Thoracic aorta (tissue), 2 donors: ENCODE measurements around the gene IVL. TPM values are rescaled to one million over a fixed set of nuclear protein-coding genes. Genes with fewer than 3 reads are reported as not detected.

Experiments
- ATAC-seq: fragments of 150-250 bp; one replicate; pipeline ENCODE4 v1.8.0; 2017; ENCODE audit warnings: low read depth; ENCODE audit not compliant: insufficient number of reproducible peaks, low FRiP score
- DNase-seq: peaks from one replicate; pipeline ENCODE4 v3.0.0-alpha.2; 2020; ENCODE audit warnings: low spot score
- H3K27ac ChIP-seq, 2 donors: fragments of 200-600 bp; sonication (generic); 1 replicate in 1 of 2; 2 replicates in 1 of 2; pipeline ENCODE4 v1.5.1; 2016; ENCODE audit warnings: mild to moderate bottlenecking in 2 of 2, moderate library complexity in 2 of 2
- H3K27me3 ChIP-seq: fragments of 200-600 bp; sonication (generic); replicated peaks from 2 replicates; pipeline ENCODE4 v1.6.0; 2016; ENCODE audit warnings: mild to moderate bottlenecking; ENCODE audit not compliant: insufficient read depth
- H3K36me3 ChIP-seq: fragments of 200-600 bp; sonication (generic); one replicate; pipeline ENCODE4 v1.5.1; 2016
- H3K4me1 ChIP-seq, 2 donors: fragments of 200-600 bp; sonication (generic); 1 replicate in 1 of 2; 2 replicates in 1 of 2; pipeline versions ENCODE4 v1.5.1 to v1.6.0; 2016; ENCODE audit warnings: low read depth in 2 of 2, mild to moderate bottlenecking in 1 of 2; ENCODE audit not compliant: control insufficient read depth in 1 of 2
- H3K4me3 ChIP-seq: fragments of 200-600 bp; sonication (generic); 2 replicates; pipeline ENCODE4 v1.5.1; 2016; ENCODE audit warnings: mild to moderate bottlenecking
- H3K9me3 ChIP-seq: fragments of 200-600 bp; sonication (generic); 2 replicates; pipeline ENCODE4 v1.5.1; 2016
- CTCF ChIP-seq: fragments of 200-600 bp; sonication (generic); IDR thresholded peaks from one replicate; pipeline ENCODE4 v1.5.1; 2019; ENCODE audit warnings: antibody characterized with exemption
- total RNA-seq, 2 donors: library from RNA; depleted of rRNA; stranded (reverse); fragments of >200 nt; gene quantifications; one replicate each; pipeline versions ENCODE4 v1.1.0 to v1.2.3, GENCODE V29; 2016

The IVL gene
- total RNA-seq, 2 donors from 2014 or later, result 0.27 TPM; not detected in 1

GRCh38 chr1:152904688-152905440, 3.5 kb upstream of the IVL start:
- H3K4me1 ChIP-seq, result no peaks in the 10 kb centered on the region
- ATAC-seq (no peak), DNase-seq (no peak)
- no peak for TF ChIP-seq CTCF
- no peak overlapping the region for H3K27ac ChIP-seq
- no peak overlapping the region for H3K4me3 ChIP-seq
- H3K27me3 ChIP-seq, result no peaks in the 10 kb centered on the region
- H3K36me3 ChIP-seq, result no peaks in the 10 kb centered on the region
- no peaks in the 10 kb centered on the region for H3K9me3 ChIP-seq

GRCh38 chr1:152906023-152906565, 2.3 kb upstream of the IVL start:
- Histone ChIP-seq H3K4me1 (no peaks in the 10 kb centered on the region), H3K9me3 (no peaks in the 10 kb centered on the region), H3K27ac (no peak overlapping the region), H3K36me3 (no peaks in the 10 kb centered on the region), H3K4me3 (no peak overlapping the region), H3K27me3 (no peaks in the 10 kb centered on the region)
- ATAC-seq (no peak), DNase-seq (no peak)
- no peak for TF ChIP-seq CTCF

- no peak overlapping the region for H3K27ac ChIP-seq
- no peaks in the 10 kb centered on the region for H3K27me3 ChIP-seq
- ATAC-seq (no peak), DNase-seq (no peak)
- no peak overlapping the region for H3K4me3 ChIP-seq
- no peaks in the 10 kb centered on the region for H3K4me1 ChIP-seq
- TF ChIP-seq CTCF, result no peak
- no peaks in the 10 kb centered on the region for H3K9me3 ChIP-seq
- no peaks in the 10 kb centered on the region for H3K36me3 ChIP-seq
Observed at GRCh38 chr1:152909206-152909605, 860 bp downstream of the IVL start.

- Histone ChIP-seq H3K4me1 (no peaks in the 10 kb centered on the region), H3K27me3 (no peaks in the 10 kb centered on the region), H3K4me3 (no peak overlapping the region), H3K27ac (no peak overlapping the region), H3K9me3 (no peaks in the 10 kb centered on the region), H3K36me3 (no peaks in the 10 kb centered on the region)
- DNase-seq, result no peak
- TF ChIP-seq CTCF, result no peak
- ATAC-seq, result no peak
Observed at GRCh38 chr1:152912471-152912870, 4.1 kb downstream of the IVL start.

- Histone ChIP-seq H3K9me3 (no peaks in the 10 kb centered on the region), H3K36me3 (no peaks in the 10 kb centered on the region), H3K4me3 (no peak overlapping the region), H3K27me3 (no peaks in the 10 kb centered on the region), H3K27ac (no peak overlapping the region), H3K4me1 (no peaks in the 10 kb centered on the region)
- no peak for TF ChIP-seq CTCF
- DNase-seq, result no peak
- ATAC-seq, result no peak
Observed at GRCh38 chr1:152912900-152913299, 4.6 kb downstream of the IVL start.
